ENCODE measurements around the gene MPDU1. TPM values are rescaled to one million over a fixed set of nuclear protein-coding genes. Genes with fewer than 3 reads are reported as not detected.
A peak's percentile ranks its signal among the peaks of the same experiment; 100 is the strongest.

Gene MPDU1
- total RNA-seq, 1 experiment from 2014 or later: 266 TPM

- DNase-seq (ENCODE audit: low read depth): peak; percentile 67
Observed at GRCh38 chr17:7560172-7561027, 23.3 kb upstream of the MPDU1 start.

GRCh38 chr17:7561028-7561575 lies 22.6 kb upstream of the MPDU1 start:
- DNase-seq (ENCODE audit: low read depth): peak; percentile 93

GRCh38 chr17:7561589-7562207 lies 22.0 kb upstream of the MPDU1 start, which contains the start of gene SENP3:
Gene SENP3, plus strand, starts transcription at chr17:7561919. Its CDS starts 1,158 bp downstream, at chr17:7563077.
- peak; percentile 95 for DNase-seq (ENCODE audit: low read depth)

DNA sequence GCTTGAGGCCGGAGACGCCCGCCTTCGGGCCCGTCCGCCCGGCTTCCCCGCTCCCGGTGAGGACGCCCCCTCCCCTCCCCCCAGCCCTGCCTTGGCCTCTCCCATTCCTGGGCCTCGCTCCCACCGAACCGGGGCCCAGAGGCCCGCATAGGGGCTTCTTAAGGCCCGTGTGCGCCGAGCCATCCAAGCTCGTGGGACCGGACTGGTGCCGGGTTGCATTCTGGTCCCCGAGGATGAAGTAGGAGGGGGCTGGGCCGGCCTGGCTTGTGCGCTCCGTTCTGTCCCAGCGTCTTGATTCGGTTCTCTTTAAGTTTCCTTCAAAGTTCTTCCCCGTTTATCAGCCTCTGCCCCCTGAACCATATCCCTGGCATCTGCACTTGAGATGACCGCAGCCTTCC lies 21.4 kb upstream of the MPDU1 start:
- DNase-seq (ENCODE audit: low read depth): no peak

GRCh38 chr17:7563115-7563869 lies 20.4 kb upstream of the MPDU1 start:
- no peak for DNase-seq (ENCODE audit: low read depth)

DNA sequence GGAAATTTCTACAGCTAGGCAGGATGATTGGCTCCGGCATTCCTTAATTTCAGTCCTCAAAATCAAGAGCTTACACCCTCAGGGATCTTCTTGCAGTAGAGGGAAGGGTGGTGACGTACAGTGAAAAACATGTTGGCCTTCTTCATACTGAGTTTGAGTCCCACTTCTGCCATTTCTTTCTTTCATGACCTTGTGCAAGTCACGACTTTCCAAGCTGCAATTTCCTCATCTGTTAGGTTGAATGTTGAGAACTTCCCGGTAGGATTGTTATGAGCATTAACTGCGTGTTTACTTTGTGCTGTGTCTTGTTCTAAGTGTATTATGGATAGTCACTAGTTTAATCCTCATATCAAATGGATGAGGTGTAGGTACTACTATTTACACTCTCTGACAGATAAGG lies 14.1 kb upstream of the MPDU1 start:
- no peak for DNase-seq (ENCODE audit: low read depth)

- no peak for DNase-seq (ENCODE audit: low read depth)
Observed at GRCh38 chr17:7570351-7570750, 13.3 kb upstream of the MPDU1 start.

GRCh38 chr17:7572338-7572587 lies 11.4 kb upstream of the MPDU1 start:
- DNase-seq (ENCODE audit: low read depth): no peak

DNA sequence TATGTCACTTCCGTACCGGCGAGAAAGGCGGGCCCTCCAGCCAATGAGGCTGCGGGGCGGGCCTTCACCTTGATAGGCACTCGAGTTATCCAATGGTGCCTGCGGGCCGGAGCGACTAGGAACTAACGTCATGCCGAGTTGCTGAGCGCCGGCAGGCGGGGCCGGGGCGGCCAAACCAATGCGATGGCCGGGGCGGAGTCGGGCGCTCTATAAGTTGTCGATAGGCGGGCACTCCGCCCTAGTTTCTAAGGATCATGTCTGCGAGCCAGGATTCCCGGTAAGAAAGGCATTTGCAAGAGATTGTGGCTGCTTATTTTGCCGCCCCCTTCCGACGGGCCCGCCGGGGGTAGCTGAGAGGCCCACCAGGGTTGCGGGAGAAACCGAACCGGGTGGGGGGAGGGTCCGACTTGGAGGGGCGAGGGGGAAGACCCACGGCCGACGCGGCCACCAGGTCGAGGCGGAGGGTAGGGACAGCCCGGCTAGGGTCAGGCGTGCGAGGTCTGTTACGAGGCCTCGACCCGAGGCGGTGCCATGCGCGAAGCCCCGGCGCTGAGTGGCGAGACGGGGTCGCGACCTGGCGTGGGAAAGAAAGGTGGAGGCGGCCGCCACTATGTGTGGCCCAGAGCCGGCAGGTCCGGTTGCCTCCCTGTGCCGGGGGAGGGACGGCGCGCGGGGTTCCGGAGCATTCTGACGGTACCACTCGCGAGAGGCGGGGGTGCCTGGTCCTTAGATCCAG lies 10.9 kb upstream of the MPDU1 start:
- peak; percentile 100 for DNase-seq (ENCODE audit: low read depth)

DNA sequence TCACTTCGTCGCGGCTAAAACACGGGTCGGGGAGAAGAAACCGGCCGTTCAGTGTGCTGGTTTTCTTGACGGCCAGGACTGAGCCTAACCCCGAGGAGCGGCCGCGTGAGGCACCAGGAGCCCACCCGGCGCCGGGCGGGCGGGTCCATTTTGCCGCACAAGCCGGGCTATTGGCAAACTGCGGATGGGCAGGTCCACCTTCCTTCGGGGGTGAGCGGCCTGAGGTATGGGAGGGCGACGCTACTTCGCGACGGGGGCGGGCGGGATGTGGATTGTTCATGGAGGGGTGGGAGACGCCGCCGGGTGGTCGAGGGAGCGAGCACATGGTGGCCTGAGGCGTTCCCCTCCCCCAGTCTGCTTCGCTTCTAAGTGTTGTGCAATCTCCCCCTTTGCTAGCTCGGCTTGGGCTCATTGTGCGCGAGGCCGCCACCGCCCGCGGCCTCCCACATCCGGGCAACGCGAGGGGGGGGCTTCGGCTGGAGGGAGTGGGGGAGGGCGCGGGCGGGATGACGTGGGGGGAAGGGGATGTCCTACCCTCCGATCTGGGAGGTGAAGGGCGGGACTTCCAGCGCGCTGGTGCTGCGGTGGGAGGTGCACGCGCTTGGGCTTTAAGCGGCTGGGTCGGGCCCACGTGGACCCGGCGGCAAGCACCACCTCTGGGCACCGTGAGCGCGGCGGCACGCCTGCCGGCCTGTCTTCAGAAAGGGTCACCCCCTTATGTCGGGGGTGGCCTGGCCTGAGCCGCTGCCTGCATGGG lies 10.2 kb upstream of the MPDU1 start:
- peak; percentile 94 for DNase-seq (ENCODE audit: low read depth)

DNA sequence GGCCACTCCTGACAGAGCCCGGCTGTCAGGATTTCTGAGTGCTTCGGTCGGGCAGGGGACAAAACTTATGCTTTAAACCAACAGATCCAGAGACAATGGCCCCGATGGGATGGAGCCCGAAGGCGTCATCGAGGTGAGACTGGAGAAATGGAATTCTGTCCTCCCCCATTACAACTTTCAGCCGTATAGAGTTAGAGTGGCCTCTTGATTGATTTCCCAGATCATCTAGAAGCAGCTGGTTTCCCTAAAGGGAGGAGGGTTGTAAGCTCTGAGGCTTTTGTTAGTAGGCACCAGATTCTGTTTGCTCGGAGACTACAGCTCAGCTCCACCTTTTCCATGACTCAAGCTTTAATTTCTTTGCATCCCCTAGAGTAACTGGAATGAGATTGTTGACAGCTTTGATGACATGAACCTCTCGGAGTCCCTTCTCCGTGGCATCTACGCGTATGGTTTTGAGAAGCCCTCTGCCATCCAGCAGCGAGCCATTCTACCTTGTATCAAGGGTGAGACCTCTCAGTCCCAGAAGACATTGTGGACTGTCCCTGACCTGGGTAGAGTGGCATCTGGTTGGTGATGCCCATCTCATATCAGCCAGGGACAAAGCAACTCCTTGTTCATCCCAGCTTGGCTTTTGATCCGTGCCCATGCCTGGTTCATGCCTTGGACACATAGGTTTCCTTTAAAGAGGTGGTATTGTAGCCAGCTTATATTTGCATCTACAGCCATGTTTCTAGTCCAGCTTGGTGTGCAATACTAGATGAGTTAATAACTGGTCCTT lies 9.3 kb upstream of the MPDU1 start:
- no peak for DNase-seq (ENCODE audit: low read depth)

GRCh38 chr17:7575481-7575883 lies 8.2 kb upstream of the MPDU1 start:
- DNase-seq (ENCODE audit: low read depth): no peak

GRCh38 chr17:7575959-7576358 lies 7.7 kb upstream of the MPDU1 start:
- no peak for DNase-seq (ENCODE audit: low read depth)

GRCh38 chr17:7576432-7576937 lies 7.2 kb upstream of the MPDU1 start:
- no peak for DNase-seq (ENCODE audit: low read depth)

DNA sequence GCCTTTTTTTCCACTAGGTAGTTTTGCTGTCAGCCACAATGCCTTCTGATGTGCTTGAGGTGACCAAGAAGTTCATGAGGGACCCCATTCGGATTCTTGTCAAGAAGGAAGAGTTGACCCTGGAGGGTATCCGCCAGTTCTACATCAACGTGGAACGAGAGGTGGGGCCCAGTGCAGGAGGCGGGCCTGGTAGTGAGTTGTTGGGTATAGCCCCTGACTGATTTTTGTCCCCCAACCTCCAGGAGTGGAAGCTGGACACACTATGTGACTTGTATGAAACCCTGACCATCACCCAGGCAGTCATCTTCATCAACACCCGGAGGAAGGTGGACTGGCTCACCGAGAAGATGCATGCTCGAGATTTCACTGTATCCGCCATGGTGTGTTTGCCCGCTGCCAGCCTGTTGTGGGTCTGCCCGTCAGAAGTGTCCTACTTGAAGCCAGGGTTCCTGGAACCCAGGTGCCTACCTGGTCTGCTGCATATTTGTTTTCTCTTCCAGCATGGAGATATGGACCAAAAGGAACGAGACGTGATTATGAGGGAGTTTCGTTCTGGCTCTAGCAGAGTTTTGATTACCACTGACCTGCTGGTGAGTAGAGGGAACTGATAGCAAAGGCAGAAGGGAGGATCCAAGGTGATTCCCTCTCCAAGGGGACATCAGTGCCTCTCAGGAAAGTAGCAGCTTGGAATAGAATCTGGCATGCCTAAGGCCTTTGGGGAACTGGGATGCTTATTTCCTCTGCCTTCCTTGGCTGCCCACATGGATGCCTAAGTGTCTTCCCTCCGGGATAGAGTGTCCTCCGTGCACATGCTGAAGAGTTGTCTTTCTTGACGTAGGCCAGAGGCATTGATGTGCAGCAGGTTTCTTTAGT lies 6.1 kb upstream of the MPDU1 start:
- no peak for DNase-seq (ENCODE audit: low read depth)

DNA sequence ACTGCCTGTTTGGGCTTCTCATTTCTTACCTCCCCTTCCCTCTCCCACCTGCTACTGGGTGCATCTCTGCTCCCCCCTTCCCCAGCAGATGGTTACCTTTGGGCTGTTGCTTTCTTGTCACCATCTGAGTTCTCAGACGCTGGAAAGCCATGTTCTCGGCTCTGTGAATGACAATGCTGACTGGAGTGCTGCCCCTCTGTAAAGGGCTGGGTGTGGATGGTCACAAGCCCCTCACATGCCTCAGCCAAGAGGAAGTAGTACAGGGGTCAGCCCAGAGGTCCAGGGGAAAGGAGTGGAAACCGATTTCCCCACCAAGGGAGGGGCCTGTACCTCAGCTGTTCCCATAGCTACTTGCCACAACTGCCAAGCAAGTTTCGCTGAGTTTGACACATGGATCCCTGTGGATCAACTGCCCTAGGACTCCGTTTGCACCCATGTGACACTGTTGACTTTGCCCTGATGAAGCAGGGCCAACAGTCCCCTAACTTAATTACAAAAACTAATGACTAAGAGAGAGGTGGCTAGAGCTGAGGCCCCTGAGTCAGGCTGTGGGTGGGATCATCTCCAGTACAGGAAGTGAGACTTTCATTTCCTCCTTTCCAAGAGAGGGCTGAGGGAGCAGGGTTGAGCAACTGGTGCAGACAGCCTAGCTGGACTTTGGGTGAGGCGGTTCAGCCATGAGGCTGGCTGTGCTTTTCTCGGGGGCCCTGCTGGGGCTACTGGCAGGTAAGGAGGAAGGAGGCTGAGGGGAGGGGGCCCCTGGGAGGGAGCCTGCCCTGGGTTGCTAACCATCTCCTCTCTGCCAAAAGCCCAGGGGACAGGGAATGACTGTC lies 4.4 kb upstream of the MPDU1 start, which contains the start of gene CD68:
Gene CD68, plus strand, starts transcription at position 638 of the 833 bp plus-strand sequence. Its CDS starts 40 bp downstream, at position 678.
- DNase-seq (ENCODE audit: low read depth): peak; percentile 97

GRCh38 chr17:7579834-7580603 lies 3.6 kb upstream of the MPDU1 start:
- DNase-seq (ENCODE audit: low read depth): no peak
